A549 treated with Mapracorat at 1 μM for 4 hours (cell line): Measurements from ENCODE around the gene LGALS9. TPM values are rescaled to one million over a fixed set of nuclear protein-coding genes. Genes with fewer than 3 reads are reported as not detected.

Experiments used
- total RNA-seq: library from RNA; stranded (reverse); fragments of 200-300 nt; extraction: Qiagen RNA extraction; gene quantifications from 5 replicates; pipeline ENCODE4 v1.2.3, GENCODE V29; 2022

Gene LGALS9
- 0.93 to 1.9 TPM (median 1.6 TPM) in 5 replicates for total RNA-seq

DNA sequence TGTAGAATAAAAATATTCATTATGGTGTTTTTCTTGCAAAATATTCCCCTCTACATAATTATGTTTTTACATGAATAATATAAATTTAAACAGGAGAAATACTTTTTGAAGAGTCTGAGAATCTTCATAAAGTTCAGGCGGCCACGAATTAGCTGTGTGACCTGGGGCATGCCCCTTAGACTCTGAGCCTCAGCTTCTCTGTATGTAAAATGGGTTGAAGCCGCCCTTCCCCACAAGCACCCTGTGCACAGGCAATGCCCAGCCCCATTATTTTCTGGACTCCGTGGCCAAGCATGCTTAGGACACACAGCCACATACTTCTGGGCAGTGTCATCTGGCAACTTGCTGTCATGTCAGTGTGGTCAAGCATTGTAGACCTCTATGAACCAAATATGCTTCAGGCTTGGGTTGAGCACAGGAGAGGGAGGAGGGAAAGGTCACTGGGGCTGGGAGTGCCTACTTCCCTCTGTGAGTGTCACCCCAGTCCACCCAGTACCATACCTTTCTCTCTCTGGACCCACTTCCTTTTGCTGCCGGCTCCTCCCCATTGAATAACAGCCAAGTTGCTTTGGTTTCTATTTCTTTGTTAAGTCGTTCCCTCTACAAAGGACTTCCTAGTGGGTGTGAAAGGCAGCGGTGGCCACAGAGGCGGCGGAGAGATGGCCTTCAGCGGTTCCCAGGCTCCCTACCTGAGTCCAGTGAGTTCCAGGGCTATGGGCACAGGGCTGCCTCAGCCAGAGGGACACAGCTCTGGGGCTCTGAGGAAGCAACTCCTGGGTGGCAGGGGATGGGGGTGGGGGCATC is at the start of gene LGALS9:
TSS of gene LGALS9 (plus strand) at position 582 of the 804 bp plus-strand sequence. CDS start at position 660, 78 bp downstream.

Other genes with a start within 250 kb of the LGALS9 start
- 9.6 to 16.2 TPM (median 14.9 TPM) in 5 replicates for gene KSR1, start 174.7 kb upstream of the LGALS9 start, total RNA-seq
- gene NOS2, start 169.3 kb downstream of the LGALS9 start, total RNA-seq, result 0.10 to 0.27 TPM (median 0.19 TPM) in 5 replicates